AG09309 (cell line): ENCODE data around the gene TMEM239.

Experiments used
- DNase-seq: peaks from one replicate; pipeline ENCODE4 v3.0.0-alpha.2; 2010; ENCODE audit warnings: low read depth
- H3K4me3 ChIP-seq: 2 replicates; pipeline ENCODE4 v1.5.1; 2011; ENCODE audit warnings: mild to moderate bottlenecking, low read depth, low read length, moderate library complexity; ENCODE audit not compliant: control insufficient read depth
- CTCF ChIP-seq: IDR thresholded peaks from 2 replicates; pipeline ENCODE4 v1.5.1; 2011; ENCODE audit warnings: mild to moderate bottlenecking, low read depth, low read length, inconsistent platforms; ENCODE audit not compliant: insufficient read depth, control insufficient read depth; ENCODE audit errors: missing control alignments

Gene TMEM239

GRCh38 chr20:2799688-2800520 lies 16.3 kb upstream of the TMEM239 start:
- DNase-seq: no peak
- peak overlapping the region; percentile 40 for H3K4me3 ChIP-seq
- no peak for TF ChIP-seq CTCF

- peak within 1 kb of the TSS; percentile 40 for H3K4me3 ChIP-seq
- no peak for TF ChIP-seq CTCF
- no peak for DNase-seq
Observed at GRCh38 chr20:2800521-2801285, 15.5 kb upstream of the TMEM239 start, which contains the start of gene CPXM1. TSS of gene CPXM1 (minus strand) at chr20:2800627. CDS start at chr20:2800572, 55 bp downstream.

GRCh38 chr20:2801286-2801728 lies 14.9 kb upstream of the TMEM239 start:
- TF ChIP-seq CTCF: no peak
- no peak overlapping the region for H3K4me3 ChIP-seq
- DNase-seq: no peak

- DNase-seq: no peak
- no peak for TF ChIP-seq CTCF
- H3K4me3 ChIP-seq: no peak overlapping the region
Observed at GRCh38 chr20:2804041-2804828, 11.9 kb upstream of the TMEM239 start.

GRCh38 chr20:2804852-2805688 lies 11.1 kb upstream of the TMEM239 start:
- DNase-seq: no peak
- no peak overlapping the region for H3K4me3 ChIP-seq
- TF ChIP-seq CTCF: no peak

- no peak for DNase-seq
- no peak overlapping the region for H3K4me3 ChIP-seq
- TF ChIP-seq CTCF: no peak
Observed at GRCh38 chr20:2805689-2806350, 10.3 kb upstream of the TMEM239 start.
